ENCODE measurements around the gene CDH11. TPM values are rescaled to one million over a fixed set of nuclear protein-coding genes. Genes with fewer than 3 reads are reported as not detected.

Gene CDH11
- total RNA-seq, 2 donors from 2014 or later: 51.6 to 59.1 TPM

DNA sequence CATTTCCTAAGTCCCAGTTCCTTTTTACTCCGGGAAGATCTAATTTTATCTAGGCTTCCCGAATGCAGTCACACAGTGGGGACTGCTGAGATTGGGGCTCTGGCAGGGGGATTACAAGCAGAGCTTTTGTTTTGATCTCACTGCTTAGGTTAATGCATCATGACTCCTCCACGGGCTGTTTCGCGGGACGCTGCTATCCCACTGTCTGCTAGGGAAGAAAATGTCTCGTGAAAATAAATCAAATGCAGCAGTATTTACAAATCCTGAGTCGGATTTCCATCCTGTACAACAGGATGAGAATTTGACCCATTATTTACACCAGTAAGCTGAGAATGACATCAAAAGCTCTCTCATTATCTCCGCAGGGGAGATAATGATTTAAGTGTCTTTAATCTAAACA is 83.8 kb downstream of the CDH11 start:
- Histone ChIP-seq H3K4me3 (no peak overlapping the region), H3K9me3 (no peaks in the 10 kb centered on the region), H3K36me3 (no peaks in the 10 kb centered on the region), H3K27ac (no peak overlapping the region), H3K4me1 (no peaks in the 10 kb centered on the region), H3K27me3 (no peaks in the 10 kb centered on the region)
- DNase-seq (ENCODE audit: low spot score): no peak
- TF ChIP-seq CTCF (IDR thresholded peaks at IDR 0.05): no peak

DNA sequence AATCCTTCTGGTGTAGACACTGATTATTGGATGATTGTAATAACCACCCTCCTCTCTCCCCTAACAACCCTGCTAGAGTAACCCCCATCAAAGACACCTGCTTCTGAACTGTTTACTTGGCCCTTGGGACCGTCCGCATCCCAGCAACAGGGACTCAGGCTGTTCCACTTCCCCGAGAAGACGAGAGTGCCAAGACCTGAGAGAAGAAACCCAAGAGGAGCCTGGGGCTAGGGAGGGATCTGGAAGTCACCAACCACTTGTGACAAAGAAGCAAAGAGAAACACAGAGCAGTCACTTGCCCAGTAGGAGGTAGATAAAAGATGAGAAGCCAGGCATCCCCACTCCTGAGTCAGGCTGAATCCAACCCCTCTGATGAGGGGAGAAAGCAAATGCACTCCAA is 84.3 kb downstream of the CDH11 start:
- no peak for TF ChIP-seq CTCF (IDR thresholded peaks at IDR 0.05)
- Histone ChIP-seq H3K9me3 (no peaks in the 10 kb centered on the region), H3K4me3 (no peak overlapping the region), H3K27ac (no peak overlapping the region), H3K27me3 (no peaks in the 10 kb centered on the region), H3K36me3 (no peaks in the 10 kb centered on the region), H3K4me1 (no peaks in the 10 kb centered on the region)
- DNase-seq (ENCODE audit: low spot score): no peak

- H3K27ac ChIP-seq: no peak overlapping the region
- no peak for DNase-seq (ENCODE audit: low spot score)
- TF ChIP-seq CTCF (IDR thresholded peaks at IDR 0.05): no peak
- H3K27me3 ChIP-seq: no peaks in the 10 kb centered on the region
- no peak overlapping the region for H3K4me3 ChIP-seq
- H3K36me3 ChIP-seq: no peaks in the 10 kb centered on the region
- no peaks in the 10 kb centered on the region for H3K4me1 ChIP-seq
- H3K9me3 ChIP-seq: no peaks in the 10 kb centered on the region
Measured at GRCh38 chr16:65034915-65035314, 86.9 kb downstream of the CDH11 start.

DNA sequence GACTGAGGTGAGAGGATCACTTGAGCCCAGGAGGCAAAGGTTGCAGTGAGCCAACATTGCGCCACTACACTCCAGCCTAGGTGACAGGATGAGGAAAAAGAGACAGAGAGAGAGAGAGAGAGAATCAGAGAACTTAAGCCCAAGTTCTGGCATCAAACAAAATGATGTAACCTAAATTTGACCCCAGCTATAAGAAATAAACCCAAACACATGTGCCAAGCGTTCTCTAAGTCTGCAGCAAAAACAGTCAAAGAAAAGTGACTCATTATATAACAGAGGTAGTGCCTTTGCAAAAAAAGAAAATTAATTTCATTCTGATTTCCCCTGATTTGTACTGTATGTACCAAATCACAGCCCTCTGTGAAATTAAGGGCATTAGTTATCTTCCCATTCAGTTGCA is 89.5 kb downstream of the CDH11 start:
- H3K4me1 ChIP-seq: no peaks in the 10 kb centered on the region
- no peak overlapping the region for H3K4me3 ChIP-seq
- H3K36me3 ChIP-seq: no peaks in the 10 kb centered on the region
- H3K27ac ChIP-seq: no peak overlapping the region
- no peaks in the 10 kb centered on the region for H3K27me3 ChIP-seq
- H3K9me3 ChIP-seq: no peaks in the 10 kb centered on the region
- TF ChIP-seq CTCF (IDR thresholded peaks at IDR 0.05): no peak
- no peak for DNase-seq (ENCODE audit: low spot score)

DNA sequence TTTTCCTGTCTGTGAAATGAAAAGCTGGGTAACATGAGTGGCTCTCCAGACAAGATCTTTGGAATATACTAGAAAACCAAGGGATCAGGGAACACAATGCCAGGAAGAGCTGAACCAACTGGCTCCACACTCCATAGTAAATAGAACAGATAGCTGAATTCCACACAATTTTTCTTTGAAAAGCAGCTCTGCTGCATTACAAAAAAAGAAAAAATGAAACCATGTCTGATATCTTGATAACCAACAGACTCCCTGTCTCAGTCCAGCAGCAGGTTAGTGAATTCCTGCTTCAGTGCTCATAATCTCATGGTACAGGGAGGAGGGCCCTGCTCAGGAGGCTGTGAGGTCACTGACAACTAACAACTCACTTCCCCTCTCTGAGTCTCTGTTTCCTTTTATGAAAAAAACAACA is 97.1 kb downstream of the CDH11 start:
- Histone ChIP-seq H3K27ac (no peak overlapping the region), H3K36me3 (no peaks in the 10 kb centered on the region), H3K4me3 (no peak overlapping the region), H3K9me3 (no peaks in the 10 kb centered on the region), H3K4me1 (no peaks in the 10 kb centered on the region), H3K27me3 (no peaks in the 10 kb centered on the region)
- DNase-seq (ENCODE audit: low spot score): no peak
- no peak for TF ChIP-seq CTCF (IDR thresholded peaks at IDR 0.05)

DNA sequence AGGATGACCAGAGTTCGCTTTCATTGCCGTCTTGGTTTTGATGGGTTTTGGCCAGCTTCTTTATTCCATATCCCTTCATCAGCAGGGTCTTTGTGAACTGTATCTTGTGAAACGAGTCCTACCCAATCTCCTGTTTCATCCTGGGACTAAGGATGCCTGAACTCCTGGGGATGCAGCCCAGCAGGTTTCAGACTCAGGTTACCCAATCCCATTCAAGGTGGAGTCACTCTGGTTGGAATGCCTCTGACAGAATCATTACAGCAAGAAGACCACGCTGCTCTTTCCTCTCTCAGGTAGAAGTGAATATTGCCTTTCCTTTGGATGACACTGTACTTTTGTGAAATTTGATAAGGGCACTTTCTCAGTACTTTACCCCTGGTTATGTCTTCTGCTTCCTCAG is 98.1 kb downstream of the CDH11 start:
- no peak for DNase-seq (ENCODE audit: low spot score)
- Histone ChIP-seq H3K27me3 (no peaks in the 10 kb centered on the region), H3K27ac (no peak overlapping the region), H3K4me3 (no peak overlapping the region), H3K4me1 (no peaks in the 10 kb centered on the region), H3K36me3 (no peaks in the 10 kb centered on the region), H3K9me3 (no peaks in the 10 kb centered on the region)
- TF ChIP-seq CTCF (IDR thresholded peaks at IDR 0.05): no peak
